Urothelium cell line (cell line): ENCODE results near the gene PTH2R.
"Not testable (repeated sequence)": the region's sequence is repeated elsewhere in the genome, so short reads cannot be mapped to it uniquely, and the experiment has no call there.

Experiments used
- DNase-seq: peaks from one replicate; pipeline ENCODE4 v3.0.0; 2011; ENCODE audit warnings: low spot score, mixed read lengths
- FAIRE-seq: peaks from 2 replicates; lab custom pipeline; 2011; peaks lifted over from hg19 to GRCh38; lab: Jason Lieb, UNC

Gene PTH2R

DNA sequence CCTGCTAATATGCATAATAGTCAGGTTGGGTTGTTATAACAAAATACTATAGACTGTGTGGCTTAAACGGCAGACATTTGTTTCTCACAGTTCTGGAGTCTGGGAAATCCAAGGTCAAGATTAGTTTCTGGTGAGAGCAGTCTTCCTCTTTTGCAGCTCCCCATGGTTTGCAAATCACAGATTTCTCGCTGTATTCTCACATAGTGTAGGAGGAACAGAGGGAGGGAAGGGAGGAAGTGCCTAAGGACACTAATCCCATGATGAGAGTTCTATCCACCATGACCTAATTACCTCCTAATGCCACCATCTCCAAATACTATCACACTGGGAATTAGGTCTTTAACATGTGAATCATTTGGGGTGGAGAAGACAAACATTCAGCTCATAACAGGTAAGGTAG is 20.1 kb upstream of the PTH2R start:
- no peak for DNase-seq
- FAIRE-seq, result no peak

- FAIRE-seq, result no peak
- no peak for DNase-seq
Observed at GRCh38 chr2:208389940-208390339, 16.7 kb upstream of the PTH2R start.

DNA sequence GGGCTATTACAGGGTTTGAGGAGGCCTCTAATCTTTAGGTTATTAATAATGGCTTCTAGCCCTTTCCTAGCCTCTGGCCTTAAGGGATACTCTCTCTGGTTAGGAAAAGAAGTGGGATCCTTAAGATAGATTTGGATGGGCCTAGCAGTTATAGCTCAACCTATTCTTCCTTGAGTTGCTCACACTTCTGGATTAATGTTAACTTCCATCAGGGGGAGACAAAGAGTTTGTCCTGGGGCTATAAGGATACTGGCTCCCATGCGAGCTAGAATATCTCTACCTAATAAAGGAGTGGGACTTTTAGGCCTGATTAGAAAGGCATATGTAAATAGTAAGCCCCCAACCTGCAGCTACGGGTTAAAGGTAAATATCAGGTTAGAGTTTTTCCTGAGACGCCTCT is 14.3 kb upstream of the PTH2R start:
- FAIRE-seq, result no peak
- no peak for DNase-seq

DNA sequence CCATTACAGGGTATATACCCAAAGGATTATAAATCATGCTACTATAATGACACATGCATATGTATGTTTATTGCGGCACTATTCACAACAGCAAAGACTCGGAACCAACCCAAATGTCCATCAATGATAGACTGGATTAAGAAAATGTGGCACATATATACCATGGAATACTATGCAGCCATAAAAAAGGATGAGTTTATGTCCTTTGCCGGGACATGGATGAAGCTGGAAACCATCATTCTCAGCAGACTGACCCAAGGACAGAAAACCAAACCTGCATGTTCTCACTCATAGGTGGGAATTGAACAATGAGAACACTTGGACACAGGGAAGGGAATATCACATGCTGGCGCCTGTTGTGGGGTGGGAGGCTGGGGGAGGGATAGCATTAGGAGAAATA is 9.8 kb upstream of the PTH2R start:
- not testable (repeated sequence) for DNase-seq, FAIRE-seq

- no peak for FAIRE-seq
- no peak for DNase-seq
Observed at GRCh38 chr2:208399201-208399600, 7.4 kb upstream of the PTH2R start.

DNA sequence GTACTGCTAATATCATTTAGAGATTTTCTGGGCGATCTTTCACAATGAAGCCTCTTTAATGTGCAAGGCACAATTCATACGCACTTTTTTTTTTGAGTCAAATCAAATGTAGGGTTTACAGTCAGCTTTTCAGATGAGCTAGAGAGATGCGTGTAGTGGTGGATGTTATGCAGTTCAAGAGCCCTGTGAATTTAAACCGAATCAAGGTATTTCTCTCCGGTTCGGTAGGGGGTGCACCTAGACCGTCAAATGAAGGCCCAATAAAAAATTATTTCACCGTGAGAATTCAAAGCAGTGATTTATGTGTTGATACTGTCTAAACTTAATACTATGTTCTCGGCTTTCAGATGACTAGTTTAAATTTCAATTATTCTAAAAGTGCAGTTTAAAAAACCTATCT is 1.1 kb downstream of the PTH2R start:
- FAIRE-seq, result no peak
- peak; percentile 53 for DNase-seq

DNA sequence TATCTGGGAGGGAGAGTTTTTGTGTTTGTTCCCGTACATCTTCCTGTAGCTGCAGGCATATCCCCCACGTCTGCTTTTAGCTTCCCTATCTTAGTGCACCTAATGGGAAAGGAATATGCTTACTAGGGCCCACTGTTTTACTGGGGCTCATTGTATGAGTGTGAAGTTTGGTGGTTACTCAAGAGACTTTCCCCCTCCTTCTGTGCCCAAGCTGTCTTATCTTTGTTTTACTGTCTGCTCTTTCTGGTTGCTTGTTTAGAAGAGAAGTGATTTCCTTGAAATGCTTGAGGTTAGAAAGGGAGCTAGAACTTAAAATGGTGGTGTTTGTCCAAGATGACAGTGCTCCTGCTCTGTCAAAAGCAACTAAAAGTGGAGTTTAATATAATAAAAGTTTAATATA is 7.3 kb downstream of the PTH2R start:
- no peak for FAIRE-seq
- DNase-seq, result no peak

DNA sequence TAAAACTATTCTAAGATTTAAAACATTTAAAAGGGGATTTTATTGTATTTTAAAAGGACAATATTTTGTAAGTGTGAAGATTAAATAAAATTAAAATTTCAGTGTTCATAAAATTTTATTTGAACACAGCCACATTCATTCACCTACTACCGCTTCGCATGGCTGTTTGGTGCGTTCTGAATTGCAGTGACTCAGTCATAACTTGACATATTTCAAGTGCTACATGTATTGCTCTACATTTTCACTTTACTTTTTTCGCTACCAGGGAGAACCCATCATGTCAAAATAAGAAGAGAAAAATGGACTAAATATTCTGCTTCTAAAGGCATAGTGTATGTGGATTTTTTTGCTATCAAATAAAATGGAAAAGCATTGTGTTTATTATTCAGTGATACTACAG is 8.7 kb downstream of the PTH2R start:
- FAIRE-seq, result no peak
- no peak for DNase-seq

GRCh38 chr2:208415897-208416296 is 9.3 kb downstream of the PTH2R start:
- no peak for DNase-seq

DNA sequence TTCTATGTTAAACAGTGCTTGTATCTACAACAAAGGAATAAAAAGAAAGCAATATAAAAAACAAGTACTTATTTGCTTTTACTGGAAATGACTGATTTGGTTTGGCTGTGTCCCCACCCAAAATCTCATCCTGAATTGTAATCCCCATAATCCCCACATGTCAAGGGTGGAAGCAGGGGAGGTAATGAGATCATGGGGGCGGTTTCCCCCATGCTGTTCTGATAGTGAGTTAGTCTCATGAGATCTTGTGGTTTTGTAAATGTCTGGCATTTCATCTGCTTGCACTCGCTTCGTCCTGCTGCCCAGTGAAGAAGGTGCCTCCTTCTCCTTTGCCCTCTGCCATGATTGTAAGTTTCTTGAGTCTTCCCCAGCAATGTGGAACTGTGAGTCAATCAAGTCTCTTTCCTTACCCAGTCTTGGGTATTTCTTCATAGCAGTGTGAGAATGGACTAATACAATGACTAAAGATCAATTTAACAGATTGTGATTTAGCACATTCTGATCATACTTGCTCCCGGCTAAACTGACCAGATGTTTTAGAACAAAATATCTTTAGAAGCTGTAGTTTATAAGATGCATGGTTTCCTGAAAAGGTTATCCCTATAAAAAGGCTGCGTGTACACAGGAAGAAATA is 19.9 kb downstream of the PTH2R start:
- DNase-seq (no peak), FAIRE-seq (no peak)

More at GRCh38 chr2:208415897-208416296, 9.3 kb downstream of the PTH2R start:
- no peak for FAIRE-seq

DNA sequence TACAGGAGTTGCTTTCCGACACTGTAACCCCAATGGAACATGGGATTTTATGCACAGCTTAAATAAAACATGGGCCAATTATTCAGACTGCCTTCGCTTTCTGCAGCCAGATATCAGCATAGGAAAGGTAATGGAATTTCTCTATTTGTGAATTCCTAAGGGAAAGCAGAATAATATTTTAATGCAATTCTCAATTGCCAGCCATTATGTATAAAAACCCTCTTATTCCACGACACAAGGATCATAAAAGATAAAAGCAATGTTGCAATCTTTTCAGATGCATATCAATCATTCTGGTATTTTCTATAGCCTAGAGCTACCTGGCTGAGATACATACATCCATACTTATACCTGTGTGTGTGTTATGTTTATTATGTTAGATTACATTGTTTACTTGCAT is 31.2 kb downstream of the PTH2R start:
- DNase-seq (no peak), FAIRE-seq (no peak)

GRCh38 chr2:208440716-208441115 is 34.1 kb downstream of the PTH2R start:
- no peak for FAIRE-seq
- no peak for DNase-seq

DNA sequence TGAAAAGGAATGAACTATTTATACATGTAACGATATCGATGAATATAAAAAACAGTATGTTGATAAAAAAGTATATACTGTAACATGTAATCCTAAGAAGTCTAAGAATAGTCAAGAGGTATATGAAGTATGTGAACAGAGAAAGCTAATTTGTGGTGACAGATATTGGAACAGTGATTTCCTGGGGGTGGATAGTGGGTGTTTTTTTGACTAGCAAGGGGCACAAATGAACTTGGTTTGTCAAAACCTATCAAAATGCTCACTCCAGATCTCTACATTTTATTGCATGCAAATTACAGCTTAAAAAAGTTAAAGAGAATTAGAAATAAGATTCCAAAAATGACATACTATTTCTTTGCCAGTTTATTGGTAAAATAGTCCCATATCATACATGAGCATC is 35.4 kb downstream of the PTH2R start:
- FAIRE-seq, result no peak
- no peak for DNase-seq

DNA sequence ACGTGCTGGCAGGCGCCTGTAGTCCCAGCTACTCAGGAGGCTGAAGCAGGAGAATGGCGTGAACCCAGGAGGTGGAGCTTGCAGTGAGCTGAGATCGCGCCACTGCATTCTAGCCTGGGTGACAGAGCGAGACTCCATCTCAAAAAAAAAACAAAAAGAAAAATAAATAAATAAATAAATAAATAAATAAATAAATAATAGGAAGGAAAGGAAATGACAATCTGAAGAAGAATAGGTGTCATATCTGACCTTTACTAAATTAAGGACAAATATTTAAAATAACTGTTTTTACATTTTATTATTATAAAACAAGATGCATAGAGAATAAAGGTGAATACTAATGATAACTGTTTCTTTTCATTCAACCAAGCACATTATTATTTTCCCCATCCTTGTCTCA is 40.9 kb downstream of the PTH2R start:
- not testable (repeated sequence) for FAIRE-seq, DNase-seq

DNA sequence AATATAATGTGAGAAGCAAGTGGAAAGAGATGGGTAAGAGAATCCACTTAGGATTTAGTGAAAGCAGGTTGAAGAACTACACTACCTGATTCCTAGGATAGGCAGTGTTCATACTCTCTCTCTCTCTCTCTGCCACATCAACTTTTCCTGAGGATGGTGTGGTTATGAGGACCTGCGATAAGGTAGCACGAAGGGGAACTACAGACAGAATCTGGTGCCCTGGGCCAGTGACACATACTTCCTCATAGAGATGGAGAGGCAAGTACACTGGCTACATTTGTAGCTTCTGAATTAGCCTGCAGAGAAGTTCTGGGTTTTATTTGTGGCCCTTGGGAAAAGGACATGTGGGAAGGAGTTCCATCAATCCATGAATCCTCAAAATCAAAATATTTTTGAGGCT is 44.5 kb downstream of the PTH2R start:
- no peak for DNase-seq
- FAIRE-seq, result no peak

DNA sequence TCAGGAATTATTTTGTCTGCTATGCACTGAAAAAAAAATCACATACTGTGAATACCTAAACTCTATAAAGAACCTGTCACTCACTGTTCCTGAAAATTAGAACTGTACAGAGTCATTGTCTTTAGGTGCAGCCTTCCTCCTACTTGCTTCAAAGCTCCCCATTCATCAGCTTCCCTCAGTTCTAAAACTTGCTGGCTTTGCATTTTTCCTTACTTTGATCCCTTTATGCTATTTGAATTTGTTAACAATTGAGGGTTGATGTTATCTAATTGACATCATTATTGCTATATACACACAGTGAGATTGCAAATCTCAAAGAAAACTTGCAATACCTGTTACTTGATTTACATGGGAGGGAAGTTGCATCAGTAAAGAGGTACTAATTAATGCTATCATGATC is 48.3 kb downstream of the PTH2R start:
- FAIRE-seq, result no peak
- no peak for DNase-seq

- DNase-seq (no peak), FAIRE-seq (no peak)
Observed at GRCh38 chr2:208463721-208464120, 57.1 kb downstream of the PTH2R start.

- DNase-seq (no peak), FAIRE-seq (no peak)
Observed at GRCh38 chr2:208464205-208464604, 57.6 kb downstream of the PTH2R start.

DNA sequence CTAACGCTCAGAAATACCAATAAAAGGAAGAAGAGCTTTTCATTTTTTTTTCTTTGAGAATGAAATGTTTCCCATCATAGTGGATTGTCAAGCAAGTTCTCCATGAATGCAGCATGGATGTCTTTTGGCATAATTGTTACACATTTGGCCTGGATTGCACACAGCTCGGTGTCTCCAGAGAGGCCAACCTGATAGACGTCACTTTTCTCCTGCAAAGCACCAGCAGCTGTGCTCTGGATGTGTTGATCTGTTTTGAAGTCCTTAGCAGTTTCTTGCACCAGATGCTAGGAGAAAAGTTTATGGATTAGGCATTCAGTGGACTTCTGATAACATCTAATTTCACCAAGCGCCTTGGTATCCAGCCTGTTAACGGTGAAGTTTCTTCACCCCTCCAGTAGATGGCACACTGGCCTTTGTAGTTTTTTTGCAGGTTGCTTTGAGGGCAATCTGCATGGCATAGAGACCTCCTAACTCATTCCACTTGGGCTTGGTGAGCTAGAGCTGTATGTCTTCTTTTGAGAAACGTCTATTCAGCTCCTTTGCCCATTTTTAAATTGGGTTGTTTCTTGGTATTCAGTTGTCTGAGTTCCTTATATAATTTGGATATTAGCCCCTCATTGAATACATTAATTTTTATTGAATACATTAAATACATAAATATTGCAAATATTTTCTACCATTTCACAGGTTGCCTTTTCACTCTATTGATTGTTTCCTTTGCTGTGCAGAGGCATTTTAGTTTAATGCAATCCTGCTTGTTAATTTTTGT is 59.7 kb downstream of the PTH2R start:
- FAIRE-seq (no peak), DNase-seq (peak; percentile 51)

GRCh38 chr2:208466920-208467298 is 60.3 kb downstream of the PTH2R start:
- DNase-seq, result no peak
- no peak for FAIRE-seq

- no peak for FAIRE-seq
- DNase-seq, result no peak
Observed at GRCh38 chr2:208467564-208467963, 61.0 kb downstream of the PTH2R start.

- DNase-seq (no peak), FAIRE-seq (no peak)
Observed at GRCh38 chr2:208477741-208478140, 71.1 kb downstream of the PTH2R start.

GRCh38 chr2:208479342-208479741 is 72.8 kb downstream of the PTH2R start:
- DNase-seq (no peak), FAIRE-seq (no peak)
